GM10248 (cell line): ENCODE results near the gene TWNK.

Source experiments
- CTCF ChIA-PET: fragments of 300-600 bp; sonication (Branson Sonifier 250); formaldehyde crosslinking; extraction: SDS; loops from one replicate; lab custom pipeline; 2021; ENCODE audit warnings: antibody characterized with exemption; lab: Yijun Ruan, JAX
- POLR2A ChIA-PET: fragments of 350-650 bp; sonication (Branson Sonifier 250); formaldehyde crosslinking; extraction: SDS; loops from one replicate; lab custom pipeline; 2020; ENCODE audit warnings: antibody characterized with exemption; lab: Yijun Ruan, JAX
- DNase-seq: peaks from one replicate; pipeline ENCODE4 v3.0.0; 2012; ENCODE audit errors: extremely low spot score
- CTCF ChIP-seq: IDR thresholded peaks from 2 replicates; pipeline ENCODE4 v1.5.1; 2012; ENCODE audit warnings: mild to moderate bottlenecking, low read depth; ENCODE audit errors: extremely low read depth, missing control alignments, control extremely low read depth

Gene TWNK

GRCh38 chr10:100983868-100984671 lies 3.3 kb upstream of the TWNK start:
- DNase-seq: no peak
- ChIA-PET POLR2A (no interaction called here), CTCF (interaction anchor here (11.3 kb wide), 1 partner anchor 13 kb away, joined by 94 read pairs; the partner anchor contains the start of gene LZTS2)
- no peak for TF ChIP-seq CTCF

- no peak for TF ChIP-seq CTCF
- ChIA-PET CTCF (interaction anchor here (0.8 to 11.3 kb wide), 4 partner anchors 9 to 77 kb away, joined by 3 to 94 read pairs (median 6); partner anchors contain the start of genes KAZALD1 and LZTS2), POLR2A (interaction anchor here (0.6 kb wide), 1 partner anchor 1129 kb away, joined by 6 read pairs; no protein-coding TSS in a partner anchor)
- DNase-seq: no peak
These were observed 2.6 kb upstream of the TWNK start for GRCh38 chr10:100984672-100985177.

GRCh38 chr10:100985336-100985735 lies 2.0 kb upstream of the TWNK start:
- POLR2A ChIA-PET: interaction anchor here (0.6 kb wide), 1 partner anchor 1128 kb away, joined by 6 read pairs; no protein-coding TSS in a partner anchor
- CTCF ChIA-PET: interaction anchor here (0.8 to 11.3 kb wide), 6 partner anchors 9 to 80 kb away, joined by 3 to 94 read pairs (median 4); partner anchors contain the start of genes KAZALD1 and LZTS2
- DNase-seq: no peak
- TF ChIP-seq CTCF: no peak

GRCh38 chr10:100986623-100986951 lies 756 bp upstream of the TWNK start:
- no peak for TF ChIP-seq CTCF
- ChIA-PET CTCF (interaction anchor here (0.6 to 11.3 kb wide), 7 partner anchors 11 to 78 kb away, joined by 3 to 94 read pairs (median 3); partner anchors contain the start of gene LZTS2), POLR2A (no interaction called here)
- DNase-seq: no peak

GRCh38 chr10:100987685-100988049 lies 324 bp downstream of the TWNK start:
- no peak for TF ChIP-seq CTCF
- POLR2A ChIA-PET: no interaction called here
- CTCF ChIA-PET: interaction anchor here (1.2 to 11.3 kb wide), 5 partner anchors 10 to 62 kb away, joined by 3 to 94 read pairs (median 3); partner anchors contain the start of gene LZTS2
- DNase-seq: no peak

GRCh38 chr10:100988166-100988565 lies 823 bp downstream of the TWNK start:
- TF ChIP-seq CTCF: no peak
- ChIA-PET CTCF (interaction anchor here (1.1 to 11.3 kb wide), 5 partner anchors 9 to 30 kb away, joined by 4 to 94 read pairs (median 6); partner anchors contain the start of gene LZTS2), POLR2A (no interaction called here)
- DNase-seq: no peak
